Liver (tissue), 9 donors: Measurements from ENCODE around the gene SLC9B1. TPM values are rescaled to one million over a fixed set of nuclear protein-coding genes. Genes with fewer than 3 reads are reported as not detected.

ENCODE experiments used
- DNase-seq: peaks from one replicate; pipeline ENCODE4 v3.0.0-alpha.2; 2017; ENCODE audit warnings: low spot score
- H3K27ac ChIP-seq, 2 donors: one replicate each; pipeline ENCODE4 v1.7.0; 2013; ENCODE audit warnings: inconsistent platforms in 2 of 2, low read length in 2 of 2, control low read depth in 1 of 2, low read depth in 1 of 2, mild to moderate bottlenecking in 1 of 2
- H3K27me3 ChIP-seq, 4 donors: one replicate each; pipeline versions ENCODE4 v1.6.1 to v1.7.0; 2013; ENCODE audit warnings: low read length in 3 of 4, inconsistent platforms in 1 of 4, mild to moderate bottlenecking in 1 of 4, moderate library complexity in 1 of 4; ENCODE audit not compliant: control insufficient read depth in 4 of 4, insufficient read depth in 4 of 4
- H3K36me3 ChIP-seq, 4 donors: one replicate each; pipeline versions ENCODE4 v1.6.1 to v1.7.0; 2013; ENCODE audit warnings: low read length in 3 of 4, mild to moderate bottlenecking in 3 of 4, low read depth in 1 of 4, moderate library complexity in 1 of 4; ENCODE audit not compliant: control insufficient read depth in 4 of 4, insufficient read depth in 3 of 4
- H3K4me1 ChIP-seq, 4 donors: one replicate each; pipeline versions ENCODE4 v1.6.1 to v1.7.0; 2013; ENCODE audit warnings: low read length in 3 of 4, mild to moderate bottlenecking in 3 of 4, moderate library complexity in 1 of 4; ENCODE audit not compliant: control insufficient read depth in 4 of 4, insufficient read depth in 4 of 4
- H3K4me3 ChIP-seq, 3 donors: one replicate each; pipeline versions ENCODE4 v1.6.1 to v1.7.0; 2013; ENCODE audit warnings: low read length in 3 of 3, control low read depth in 1 of 3, low read depth in 1 of 3, mild to moderate bottlenecking in 1 of 3
- H3K9ac ChIP-seq, 2 donors: one replicate each; pipeline ENCODE4 v1.7.0; 2013; ENCODE audit warnings: low read length in 2 of 2, mild to moderate bottlenecking in 2 of 2, moderate library complexity in 2 of 2, control low read depth in 1 of 2, low read depth in 1 of 2
- H3K9me3 ChIP-seq, 4 donors: one replicate each; pipeline versions ENCODE4 v1.6.1 to v1.7.0; 2013; ENCODE audit warnings: low read length in 3 of 4; ENCODE audit not compliant: control insufficient read depth in 4 of 4
- ATF3 ChIP-seq: IDR thresholded peaks from 2 replicates; pipeline ENCODE4 v1.6.1; 2016; ENCODE audit warnings: antibody characterized with exemption
- CTCF ChIP-seq: fragments of 150-350 bp; IDR thresholded peaks from 2 replicates; pipeline ENCODE4 v1.5.1; 2017; ENCODE audit warnings: improper control_type of control experiment, low read depth, low read length; ENCODE audit not compliant: missing input control
- FOXA2 ChIP-seq: IDR thresholded peaks from 2 replicates; pipeline ENCODE4 v1.6.1; 2016; ENCODE audit warnings: antibody characterized with exemption
- HNF4A ChIP-seq, 2 donors: conservative IDR thresholded peaks; 2 replicates each; pipeline ENCODE4 v1.6.1; 2016; ENCODE audit warnings: antibody characterized with exemption in 2 of 2, mild to moderate bottlenecking in 2 of 2
- HNF4G ChIP-seq: IDR thresholded peaks from 2 replicates; pipeline ENCODE4 v1.6.1; 2016; ENCODE audit warnings: antibody characterized with exemption
- MAX ChIP-seq: IDR thresholded peaks from 2 replicates; pipeline ENCODE4 v1.6.1; 2016; ENCODE audit warnings: antibody characterized with exemption
- NR2F2 ChIP-seq: IDR thresholded peaks from 2 replicates; pipeline ENCODE4 v1.6.1; 2016; ENCODE audit warnings: antibody characterized with exemption
- RXRA ChIP-seq, 2 donors: IDR thresholded peaks; 2 replicates each; pipeline ENCODE4 v1.6.1; 2017 to 2018; ENCODE audit warnings: antibody characterized with exemption in 2 of 2, mild to moderate bottlenecking in 1 of 2
- SP1 ChIP-seq: IDR thresholded peaks from 2 replicates; pipeline ENCODE4 v1.6.1; 2018; ENCODE audit warnings: antibody characterized with exemption, mild to moderate bottlenecking
- TAF1 ChIP-seq: conservative IDR thresholded peaks from 2 replicates; pipeline ENCODE4 v1.6.1; 2016; ENCODE audit warnings: antibody characterized with exemption, mild to moderate bottlenecking
- YY1 ChIP-seq: IDR thresholded peaks from 2 replicates; pipeline ENCODE4 v1.6.1; 2016; ENCODE audit warnings: antibody characterized with exemption, mild to moderate bottlenecking
- WGBS: extraction: QIAGEN DNeasy Blood & Tissue Kit; methylation state at CpG from one replicate; pipeline ENCODE4 v1.1.7; 2013; 5-methylcytosine and 5-hydroxymethylcytosine counted together
- polyA plus RNA-seq, 2 donors: library from polyadenylated mRNA; stranded (reverse) in 1 of 2; unstranded in 1 of 2; fragments of 200-250 nt in 1 of 2; fragments of >200 nt in 1 of 2; fragmentation: Nextera tagmentation in 1 of 2; extraction: Ambion mirVana in 1 of 2; gene quantifications; one replicate each; pipeline versions ENCODE4 v1.2.1 to v1.2.3, GENCODE V29; 2013 to 2015
- total RNA-seq, 2 donors: library from RNA; depleted of rRNA; stranded (reverse); fragments of >200 nt; gene quantifications; one replicate each; pipeline ENCODE4 v1.2.3, GENCODE V29; 2014
- donor health status: healthy.
- donor health status: healthy.
- donor health status: healthy.
- donor health status: healthy.
- donor health status: healthy.

Gene SLC9B1
- total and polyA plus RNA-seq, 4 donors, result 0.19 to 0.51 (median 0.50) TPM; not detected in 1

GRCh38 chr4:103012551-103012950, 7.0 kb downstream of the SLC9B1 start (continued):
- no peak for TF ChIP-seq CTCF
- no peak for TF ChIP-seq SP1
- TF ChIP-seq ATF3, result no peak
- no peak for TF ChIP-seq HNF4G

GRCh38 chr4:103012060-103012459, 7.4 kb downstream of the SLC9B1 start:
- no peak for DNase-seq
- Histone ChIP-seq H3K36me3 (no peaks in the 10 kb centered on the region), H3K9me3 (no peaks in the 10 kb centered on the region), H3K4me3 (no peak overlapping the region), H3K27ac (no peak overlapping the region), H3K9ac (peak overlapping the region in 1 of 2 donors; percentile 13), H3K4me1 (peaks cover 0 to 11% (median 4%) of the 10 kb centered on the region in 4 donors), H3K27me3 (no peaks in the 10 kb centered on the region)
- no peak for TF ChIP-seq MAX
- TF ChIP-seq RXRA (IDR thresholded peaks at IDR 0.05), result peak in 1 of 2 donors; percentile 53
- TF ChIP-seq YY1, result no peak
- TF ChIP-seq FOXA2, result no peak
- TF ChIP-seq HNF4A (conservative IDR thresholded peaks at IDR 0.05), result no peak
- TF ChIP-seq SP1, result peak; percentile 12
- no peak for TF ChIP-seq NR2F2
- WGBS, result 81% methylated on average over 1 of the region's 1 CpG

- Histone ChIP-seq H3K9ac (peak overlapping the region in 1 of 2 donors; percentile 13), H3K4me1 (peaks cover 0 to 11% (median 4%) of the 10 kb centered on the region in 4 donors), H3K27me3 (no peaks in the 10 kb centered on the region), H3K27ac (no peak overlapping the region), H3K9me3 (no peaks in the 10 kb centered on the region), H3K36me3 (no peaks in the 10 kb centered on the region), H3K4me3 (no peak overlapping the region)
- TF ChIP-seq YY1, result no peak
- 89% methylated on average over 4 of the region's 4 CpGs for WGBS
- peak; percentile 63 for DNase-seq
Measured at GRCh38 chr4:103011378-103012025, 8.0 kb downstream of the SLC9B1 start.

GRCh38 chr4:103010804-103011203, 8.7 kb downstream of the SLC9B1 start:
- no peaks in the 10 kb centered on the region for H3K36me3 ChIP-seq
- H3K9me3 ChIP-seq, result no peaks in the 10 kb centered on the region
- WGBS, result 46% methylated on average over 1 of the region's 1 CpG
- H3K4me3 ChIP-seq, result no peak overlapping the region
- no peak overlapping the region for H3K9ac ChIP-seq
- no peak for DNase-seq
- H3K27ac ChIP-seq, result no peak overlapping the region
- no peak for TF ChIP-seq TAF1
- TF ChIP-seq HNF4A (conservative IDR thresholded peaks at IDR 0.05), result peak; percentile 27 to 72
- H3K4me1 ChIP-seq, result peaks cover 0 to 11% (median 4%) of the 10 kb centered on the region in 4 donors
- no peaks in the 10 kb centered on the region for H3K27me3 ChIP-seq
